OCI-LY7 (cell line): Measurements from ENCODE around the gene ADGRG4.

Experiments
- EZH2phosphoT487 ChIP-seq: fragments of 200-600 bp; sonication (generic); IDR thresholded peaks from 2 replicates; pipeline ENCODE4 v1.6.1; 2018; ENCODE audit warnings: low read depth, borderline replicate concordance, mild to moderate bottlenecking, mixed run types, antibody characterized with exemption, low read length, moderate library complexity, mixed read lengths
- TF ChIP-seq, protein P1 (sequence below): fragments of 200-600 bp; sonication (generic); conservative IDR thresholded peaks from 2 replicates; pipeline ENCODE4 v1.5.1; 2014; ENCODE audit warnings: mild to moderate bottlenecking, antibody characterized with exemption, low read length, moderate library complexity, mixed read lengths

- TF ChIP-seq, protein P1, sequence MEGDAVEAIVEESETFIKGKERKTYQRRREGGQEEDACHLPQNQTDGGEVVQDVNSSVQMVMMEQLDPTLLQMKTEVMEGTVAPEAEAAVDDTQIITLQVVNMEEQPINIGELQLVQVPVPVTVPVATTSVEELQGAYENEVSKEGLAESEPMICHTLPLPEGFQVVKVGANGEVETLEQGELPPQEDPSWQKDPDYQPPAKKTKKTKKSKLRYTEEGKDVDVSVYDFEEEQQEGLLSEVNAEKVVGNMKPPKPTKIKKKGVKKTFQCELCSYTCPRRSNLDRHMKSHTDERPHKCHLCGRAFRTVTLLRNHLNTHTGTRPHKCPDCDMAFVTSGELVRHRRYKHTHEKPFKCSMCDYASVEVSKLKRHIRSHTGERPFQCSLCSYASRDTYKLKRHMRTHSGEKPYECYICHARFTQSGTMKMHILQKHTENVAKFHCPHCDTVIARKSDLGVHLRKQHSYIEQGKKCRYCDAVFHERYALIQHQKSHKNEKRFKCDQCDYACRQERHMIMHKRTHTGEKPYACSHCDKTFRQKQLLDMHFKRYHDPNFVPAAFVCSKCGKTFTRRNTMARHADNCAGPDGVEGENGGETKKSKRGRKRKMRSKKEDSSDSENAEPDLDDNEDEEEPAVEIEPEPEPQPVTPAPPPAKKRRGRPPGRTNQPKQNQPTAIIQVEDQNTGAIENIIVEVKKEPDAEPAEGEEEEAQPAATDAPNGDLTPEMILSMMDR, result no peak
- TF ChIP-seq EZH2phosphoT487, result no peak
Measured at GRCh38 chrX:136431625-136432024, 130.9 kb downstream of the ADGRG4 start.
